ENCODE results near the gene SRGAP2C.
"Not testable (repeated sequence)": the region's sequence is repeated elsewhere in the genome, so short reads cannot be mapped to it uniquely, and the experiment has no call there.

Gene SRGAP2C

GRCh38 chr1:121278202-121278601 is 93.4 kb downstream of the SRGAP2C start:
- in situ Hi-C loops (cut with MboI; ENCODE audit: low sequenced_read_pairs) = not testable (repeated sequence)

- in situ Hi-C loops (cut with MboI; ENCODE audit: low sequenced_read_pairs) = not testable (repeated sequence)
Measured at GRCh38 chr1:121278777-121279547, 94.2 kb downstream of the SRGAP2C start.

GRCh38 chr1:121279548-121279898 is 94.7 kb downstream of the SRGAP2C start:
- in situ Hi-C loops (cut with MboI; ENCODE audit: low sequenced_read_pairs) = not testable (repeated sequence)

GRCh38 chr1:121280699-121281317 is 96.0 kb downstream of the SRGAP2C start:
- in situ Hi-C loops (cut with MboI; ENCODE audit: low sequenced_read_pairs) = not testable (repeated sequence)

GRCh38 chr1:121281480-121281879 is 96.7 kb downstream of the SRGAP2C start:
- in situ Hi-C loops (cut with MboI; ENCODE audit: low sequenced_read_pairs) = not testable (repeated sequence)

GRCh38 chr1:121283587-121284180 is 98.9 kb downstream of the SRGAP2C start:
- in situ Hi-C loops (cut with MboI; ENCODE audit: low sequenced_read_pairs) = not testable (repeated sequence)

- in situ Hi-C loops (cut with MboI; ENCODE audit: low sequenced_read_pairs) = not testable (repeated sequence)
Measured at GRCh38 chr1:121292590-121292989, 107.8 kb downstream of the SRGAP2C start.

- in situ Hi-C loops (cut with MboI; ENCODE audit: low sequenced_read_pairs) = not testable (repeated sequence)
Measured at GRCh38 chr1:121293263-121294204, 108.8 kb downstream of the SRGAP2C start.

- in situ Hi-C loops (cut with MboI; ENCODE audit: low sequenced_read_pairs) = not testable (repeated sequence)
Measured at GRCh38 chr1:121294205-121294570, 109.4 kb downstream of the SRGAP2C start.

GRCh38 chr1:121296563-121296962 is 111.8 kb downstream of the SRGAP2C start:
- in situ Hi-C loops (cut with MboI; ENCODE audit: low sequenced_read_pairs) = not testable (repeated sequence)

- in situ Hi-C loops (cut with MboI; ENCODE audit: low sequenced_read_pairs) = not testable (repeated sequence)
Measured at GRCh38 chr1:121298529-121298928, 113.8 kb downstream of the SRGAP2C start.

- in situ Hi-C loops (cut with MboI; ENCODE audit: low sequenced_read_pairs) = not testable (repeated sequence)
Measured at GRCh38 chr1:121299514-121300149, 114.9 kb downstream of the SRGAP2C start.

- in situ Hi-C loops (cut with MboI; ENCODE audit: low sequenced_read_pairs) = not testable (repeated sequence)
Measured at GRCh38 chr1:121301876-121302275, 117.1 kb downstream of the SRGAP2C start.

GRCh38 chr1:121307759-121308158 is 123.0 kb downstream of the SRGAP2C start:
- in situ Hi-C loops (cut with MboI; ENCODE audit: low sequenced_read_pairs) = not testable (repeated sequence)

GRCh38 chr1:121315509-121315908 is 130.7 kb downstream of the SRGAP2C start:
- in situ Hi-C loops (cut with MboI; ENCODE audit: low sequenced_read_pairs) = not testable (repeated sequence)

- in situ Hi-C loops (cut with MboI; ENCODE audit: low sequenced_read_pairs) = not testable (repeated sequence)
Measured at GRCh38 chr1:121316081-121316480, 131.3 kb downstream of the SRGAP2C start.

GRCh38 chr1:121317491-121318468 is 133.0 kb downstream of the SRGAP2C start:
- in situ Hi-C loops (cut with MboI; ENCODE audit: low sequenced_read_pairs) = not testable (repeated sequence)

- in situ Hi-C loops (cut with MboI; ENCODE audit: low sequenced_read_pairs) = not testable (repeated sequence)
Measured at GRCh38 chr1:121318687-121319086, 133.9 kb downstream of the SRGAP2C start.

GRCh38 chr1:121321660-121322059 is 136.9 kb downstream of the SRGAP2C start:
- in situ Hi-C loops (cut with MboI; ENCODE audit: low sequenced_read_pairs) = not testable (repeated sequence)
